ENCODE data around the gene SRGN.
"Not testable (repeated sequence)": the region's sequence is repeated elsewhere in the genome, so short reads cannot be mapped to it uniquely, and the experiment has no call there.

Gene SRGN

DNA sequence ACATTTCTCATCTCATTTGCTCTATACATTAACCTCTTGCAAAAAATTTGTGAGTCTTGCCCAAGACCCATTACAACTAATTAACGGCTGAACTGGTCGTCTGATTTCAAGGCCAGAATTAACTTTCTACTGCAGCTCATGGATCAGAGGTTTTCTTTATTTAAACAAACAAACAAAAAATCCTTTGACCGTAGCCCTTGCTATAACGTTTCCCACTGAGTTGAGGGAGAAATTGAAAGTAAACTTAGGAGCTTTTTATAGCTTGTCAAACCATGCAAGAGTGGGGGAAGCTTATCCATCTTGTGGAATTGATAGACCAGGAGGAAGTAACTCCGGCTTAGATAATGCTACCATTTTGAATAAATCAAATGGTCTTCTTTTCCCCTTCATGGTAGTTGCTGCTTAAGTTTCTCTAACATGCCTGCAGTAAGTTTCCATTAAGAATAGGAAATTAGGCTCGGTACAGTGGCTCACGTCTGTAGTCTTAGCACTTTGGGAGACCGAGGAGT lies 3.3 kb downstream of the SRGN start:
- no peak for FAIRE-seq

DNA sequence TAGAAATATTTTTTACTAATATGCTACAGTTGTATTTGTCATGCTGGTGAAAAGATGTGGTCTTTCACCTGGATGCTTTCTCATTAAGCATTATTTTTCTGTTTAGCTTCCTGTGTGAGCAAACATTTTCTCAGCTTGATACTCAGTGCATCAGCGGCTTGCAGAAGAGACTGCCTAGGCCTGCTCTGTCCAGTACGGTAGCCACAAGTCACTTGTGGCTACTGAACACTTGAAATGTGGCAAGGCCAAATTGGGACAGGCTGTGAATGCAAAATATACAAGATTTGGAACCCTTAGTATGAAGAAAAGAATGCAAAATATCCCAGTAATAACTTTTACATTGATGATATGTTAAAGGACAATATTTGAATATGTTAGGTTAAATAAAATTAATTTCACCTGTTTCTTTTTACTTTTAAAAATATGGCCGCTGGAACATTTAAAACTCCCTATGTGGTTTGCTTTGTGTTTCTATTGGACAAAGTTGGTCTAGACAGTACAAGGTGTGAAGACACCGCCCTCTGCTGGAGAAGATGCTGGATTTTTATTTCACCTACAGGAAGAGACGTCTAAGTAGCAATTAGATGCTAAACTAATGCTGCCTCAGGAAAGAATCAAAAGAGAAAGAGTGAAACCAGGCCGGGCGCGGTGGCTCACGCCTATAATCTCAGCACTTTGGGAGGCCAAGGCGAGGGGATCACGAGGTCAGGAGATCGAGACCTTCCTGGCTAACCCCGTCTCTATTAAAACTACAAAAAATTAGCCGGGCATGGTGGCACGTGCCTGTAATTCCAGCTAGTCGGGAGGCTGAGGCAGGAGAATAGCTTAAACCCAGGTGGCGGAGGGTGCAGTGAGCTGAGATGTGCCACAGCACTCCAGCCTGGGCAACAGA lies 5.3 kb downstream of the SRGN start:
- FAIRE-seq = peak; percentile 96

DNA sequence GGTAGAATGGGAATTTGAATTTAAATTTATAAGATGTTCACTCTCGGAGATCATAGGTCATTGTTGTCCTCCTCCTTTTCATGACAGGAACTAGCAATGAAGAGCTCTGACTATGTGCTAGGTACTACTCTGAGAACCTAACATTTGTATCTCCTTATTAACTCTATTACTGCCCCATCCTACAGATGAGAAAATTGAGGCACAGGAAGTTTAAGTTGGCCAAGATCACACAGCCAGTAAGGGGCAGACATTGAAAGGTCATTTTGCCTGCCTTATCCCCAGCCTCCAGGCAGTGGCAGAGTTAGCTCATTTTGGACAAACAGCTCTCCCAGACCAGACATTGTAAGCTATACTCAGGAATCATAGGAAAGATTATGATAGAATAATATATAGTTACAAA lies 6.0 kb downstream of the SRGN start:
- FAIRE-seq = no peak

DNA sequence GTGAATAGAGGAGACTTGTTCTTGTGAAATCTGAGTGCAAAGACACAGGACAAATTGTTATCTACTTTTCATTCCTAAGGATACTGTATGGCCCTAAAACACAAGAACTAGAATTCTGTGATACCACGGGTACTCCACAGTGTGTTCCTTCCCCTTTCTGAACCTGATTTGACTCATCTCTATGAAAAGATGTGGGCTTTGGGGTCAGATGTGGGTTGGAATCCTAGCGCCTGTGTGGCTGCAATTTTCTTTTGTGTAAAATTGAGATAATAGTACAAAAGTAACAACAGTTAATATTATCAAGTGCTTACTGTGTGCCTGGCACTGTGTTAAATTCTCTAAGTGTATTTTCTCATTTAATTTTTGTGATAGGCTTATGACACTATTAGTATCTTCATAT lies 8.1 kb downstream of the SRGN start:
- FAIRE-seq = no peak

GRCh38 chr10:69097729-69098128 lies 9.8 kb downstream of the SRGN start:
- FAIRE-seq = no peak

DNA sequence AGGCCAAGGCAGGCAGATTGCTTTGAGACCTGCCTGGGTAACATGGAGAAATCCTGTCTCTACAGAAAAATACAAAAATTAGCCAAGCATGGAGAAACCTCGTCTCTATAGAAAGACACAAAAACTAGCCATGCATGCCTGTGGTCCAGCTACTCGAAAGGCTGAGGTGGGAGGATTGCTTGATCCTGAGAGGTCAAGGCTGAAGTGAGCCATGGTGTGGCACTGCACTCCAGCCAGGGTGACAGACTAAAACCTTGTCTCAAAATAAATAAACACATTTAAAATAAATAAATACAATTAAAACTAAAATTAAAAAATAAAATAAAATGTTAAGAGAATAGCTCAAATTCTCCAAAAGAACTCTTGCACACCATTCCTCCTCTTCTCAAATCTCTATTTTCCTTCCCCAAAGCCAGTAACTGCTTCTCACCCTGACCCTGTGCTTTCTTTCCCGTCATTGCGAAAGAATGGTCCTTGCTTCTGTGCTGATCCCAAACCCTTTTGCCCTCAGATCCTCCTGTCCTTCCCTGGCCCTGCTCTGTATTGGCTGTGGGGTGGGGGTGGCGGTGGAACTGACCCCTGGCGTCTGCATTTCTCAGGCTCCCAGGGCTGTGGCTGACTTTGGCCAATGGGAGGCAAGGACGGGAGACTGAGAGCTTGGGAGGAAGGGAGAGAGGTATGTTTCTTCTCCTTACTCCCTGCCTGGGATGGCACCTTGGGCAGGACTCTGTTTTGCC lies 12.4 kb downstream of the SRGN start:
- FAIRE-seq = no peak

GRCh38 chr10:69101451-69102095 lies 13.7 kb downstream of the SRGN start:
- FAIRE-seq = no peak

- no peak for FAIRE-seq
These were observed 14.5 kb downstream of the SRGN start for GRCh38 chr10:69102440-69102839.

DNA sequence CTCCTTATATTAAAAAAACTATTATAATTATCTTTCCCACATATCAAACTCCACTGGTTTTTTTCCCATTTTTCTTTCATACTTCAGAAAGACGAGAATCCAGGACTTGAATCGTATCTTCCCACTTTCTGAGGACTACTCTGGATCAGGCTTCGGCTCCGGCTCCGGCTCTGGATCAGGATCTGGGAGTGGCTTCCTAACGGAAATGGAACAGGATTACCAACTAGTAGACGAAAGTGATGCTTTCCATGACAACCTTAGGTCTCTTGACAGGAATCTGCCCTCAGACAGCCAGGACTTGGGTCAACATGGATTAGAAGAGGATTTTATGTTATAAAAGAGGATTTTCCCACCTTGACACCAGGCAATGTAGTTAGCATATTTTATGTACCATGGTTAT lies 15.9 kb downstream of the SRGN start:
- FAIRE-seq = no peak

DNA sequence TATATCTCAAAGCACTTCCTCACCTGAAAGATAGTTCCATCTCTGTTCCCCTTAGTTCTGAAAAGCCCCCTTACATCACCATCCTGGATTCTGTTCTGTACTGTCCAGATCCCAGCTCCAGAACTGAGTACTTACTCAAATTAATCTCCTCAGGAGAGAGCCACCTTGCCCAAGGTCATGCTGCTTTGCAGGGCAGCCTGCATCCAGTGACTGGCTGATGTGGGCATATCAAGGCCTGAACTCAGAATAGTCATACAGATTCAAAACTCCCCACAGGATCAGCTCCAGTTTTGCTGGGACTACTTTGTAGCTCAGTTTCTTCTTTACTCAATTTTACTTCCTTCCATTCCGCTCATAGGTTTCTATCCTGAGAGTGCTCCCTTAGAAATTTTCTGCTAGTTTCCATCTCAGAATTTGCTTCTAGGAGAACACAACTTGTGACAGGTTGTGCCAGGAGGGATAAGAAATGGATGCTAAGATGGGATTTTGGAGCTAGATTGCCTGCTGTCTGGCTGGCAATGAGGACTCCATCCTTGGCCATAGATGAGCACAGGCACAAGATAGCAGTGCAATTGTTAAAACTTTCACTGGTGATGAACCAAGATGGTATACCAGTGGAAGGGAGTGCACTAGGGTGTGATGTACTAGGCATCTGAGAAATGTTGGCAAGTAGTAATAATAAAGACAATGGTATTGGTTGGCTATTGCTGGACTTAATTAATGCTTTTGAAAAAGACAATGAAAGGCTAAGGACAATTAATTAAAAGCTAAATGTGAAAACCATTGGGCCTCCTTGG lies 17.3 kb downstream of the SRGN start:
- FAIRE-seq = no peak

DNA sequence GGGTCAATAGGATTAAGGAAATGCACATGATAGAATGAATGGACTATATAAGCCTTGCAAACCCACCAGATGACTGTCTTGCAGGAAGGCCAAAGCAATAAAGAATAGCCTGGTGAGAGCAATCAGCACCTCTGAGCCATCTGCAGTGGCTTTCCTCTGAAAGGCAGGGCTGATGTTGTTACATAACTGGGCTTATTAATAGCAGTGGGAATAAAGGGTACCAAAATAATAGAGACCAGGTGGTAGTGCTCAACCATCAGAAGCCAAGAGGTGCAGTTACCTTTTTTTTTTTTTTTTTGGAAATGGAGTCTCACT lies 19.2 kb downstream of the SRGN start:
- no peak for FAIRE-seq

- FAIRE-seq = no peak
These were observed 19.8 kb downstream of the SRGN start for GRCh38 chr10:69107699-69108098.

DNA sequence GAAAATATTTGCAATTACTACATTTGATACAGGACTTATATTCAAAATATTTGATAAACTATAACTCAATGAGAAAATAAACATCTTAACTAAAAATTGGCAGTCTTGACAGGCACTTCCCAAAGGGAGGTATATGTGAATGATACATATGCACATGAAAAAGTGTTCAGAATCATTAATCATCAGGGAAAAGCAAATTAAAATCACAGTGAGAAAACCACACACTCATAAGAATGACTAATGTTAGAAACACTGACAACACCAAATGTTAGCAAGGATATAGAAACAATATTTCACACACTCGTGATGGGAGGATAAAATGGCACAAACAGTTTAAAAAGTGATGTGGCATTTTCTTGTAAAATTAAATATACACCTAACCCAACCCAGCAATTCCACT lies 32.0 kb downstream of the SRGN start:
- no peak for FAIRE-seq

DNA sequence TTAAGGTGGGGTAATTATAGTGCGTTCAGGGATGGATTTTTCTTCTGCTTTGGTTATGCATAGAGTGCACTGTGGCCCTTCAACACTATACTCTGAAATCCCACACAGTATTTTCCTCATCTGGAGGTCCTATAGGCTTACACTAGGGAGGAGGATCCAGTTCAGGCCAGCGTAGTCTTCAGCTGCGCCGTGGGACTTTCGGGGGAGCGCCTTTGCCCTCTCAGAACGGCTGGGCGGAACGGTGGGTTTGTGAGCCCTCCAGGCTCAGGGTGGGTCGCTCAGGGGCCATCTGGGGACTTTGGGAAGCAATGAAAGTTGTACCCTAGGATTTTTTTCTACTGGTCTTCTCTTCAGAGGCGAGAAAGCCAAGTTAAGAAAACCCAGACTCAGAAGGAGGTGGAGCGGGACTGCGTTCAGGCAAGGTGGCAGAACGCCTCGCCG lies 35.4 kb downstream of the SRGN start:
- FAIRE-seq = peak; percentile 71

DNA sequence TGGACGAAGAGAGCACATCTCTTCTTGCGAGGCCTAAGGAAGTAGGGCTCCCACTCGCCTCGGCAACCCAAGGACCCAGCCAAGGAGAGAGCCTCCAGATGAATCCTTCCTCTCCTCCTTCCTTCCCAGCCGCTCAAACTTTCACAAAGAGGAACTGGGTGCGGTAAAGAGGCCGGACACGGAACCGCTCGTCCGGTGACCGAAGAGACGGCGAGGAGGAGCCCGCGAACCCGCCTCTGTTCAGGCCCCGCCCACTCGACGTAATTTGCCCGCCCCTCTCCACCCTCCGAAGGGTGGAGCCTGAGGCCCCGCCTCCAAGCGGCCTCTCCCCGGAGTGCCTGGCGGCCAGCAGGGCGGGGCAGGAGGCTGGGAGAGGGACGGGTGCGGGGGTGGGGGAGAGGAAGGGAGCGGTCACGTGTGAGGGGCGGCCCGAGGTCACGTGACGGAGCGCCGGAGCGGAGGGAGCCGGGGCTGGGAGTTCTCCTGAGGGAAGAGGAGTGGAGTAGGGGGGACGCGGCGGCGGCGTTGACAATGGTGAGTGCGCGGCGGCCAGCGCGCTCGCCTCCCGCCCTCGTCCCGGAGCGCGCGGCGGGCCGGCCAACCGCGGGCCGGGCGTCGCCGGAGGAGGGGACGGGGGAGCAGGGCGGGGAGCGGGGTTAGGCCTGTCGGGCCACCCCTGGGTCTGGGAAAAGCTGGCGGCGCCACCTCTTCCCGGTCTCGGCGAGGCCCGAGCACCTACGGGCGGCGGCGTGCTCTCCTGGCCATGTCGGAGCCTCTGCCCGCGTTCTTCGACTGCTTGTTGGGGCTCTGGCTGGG lies 36.1 kb downstream of the SRGN start, which contains the start of gene VPS26A:
Gene VPS26A (plus strand): TSS at position 432 of the 816 bp plus-strand sequence. CDS start 100 bp downstream, at position 532.
- peak; percentile 99 for FAIRE-seq

DNA sequence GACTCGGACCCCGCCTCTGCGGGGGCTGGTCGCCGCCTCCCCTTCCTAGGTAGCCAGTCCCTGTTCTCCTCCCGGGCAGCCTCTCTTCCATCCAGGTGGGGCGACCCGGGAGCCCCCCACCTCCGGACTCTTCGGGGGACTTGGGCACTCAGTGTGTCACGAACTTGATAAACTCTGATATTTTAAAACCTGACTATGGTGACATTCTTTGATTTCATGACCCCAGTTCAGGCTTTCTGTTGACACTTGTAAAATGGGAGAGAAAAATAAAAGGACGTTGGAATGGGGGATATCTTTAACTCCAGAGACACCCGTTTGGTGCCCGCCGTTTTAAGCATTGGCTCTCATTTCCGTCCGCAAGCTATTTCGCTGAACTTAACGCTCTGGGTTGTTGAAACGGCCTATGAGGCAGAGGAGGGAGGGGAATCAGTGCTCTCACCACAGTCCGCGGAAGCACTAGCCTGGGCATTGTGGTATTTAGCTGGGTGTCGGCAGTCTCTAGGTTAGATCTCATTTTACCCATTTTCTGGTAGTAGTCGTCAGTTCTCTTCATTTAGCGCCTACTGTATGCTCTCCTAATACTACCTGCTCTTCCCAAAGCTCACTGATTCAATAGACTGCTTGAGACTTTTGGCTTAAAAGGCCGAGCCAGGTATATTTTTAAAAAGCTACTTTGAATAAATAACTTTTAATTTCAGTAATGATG lies 36.8 kb downstream of the SRGN start:
- no peak for FAIRE-seq

- FAIRE-seq = no peak
These were observed 37.7 kb downstream of the SRGN start for GRCh38 chr10:69125554-69125953.

DNA sequence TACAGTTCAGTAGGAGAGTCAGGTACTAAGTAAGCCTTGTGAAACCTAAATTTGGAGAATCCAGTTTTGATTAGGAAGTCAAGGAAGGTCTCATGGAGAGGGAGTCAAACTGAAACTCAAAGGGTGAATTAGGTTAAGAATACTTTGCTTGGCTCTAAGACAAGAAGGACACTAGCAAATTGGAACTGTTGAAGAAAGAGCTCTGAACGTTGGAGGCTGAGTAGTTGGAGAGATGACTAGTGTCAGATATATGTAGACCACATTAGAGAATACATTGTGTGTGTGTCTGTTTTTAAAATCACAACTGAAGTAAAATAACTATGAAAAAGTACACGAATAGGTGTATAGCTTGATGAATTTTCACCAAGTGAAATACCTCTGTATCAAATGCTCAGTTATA lies 42.3 kb downstream of the SRGN start:
- no peak for FAIRE-seq

DNA sequence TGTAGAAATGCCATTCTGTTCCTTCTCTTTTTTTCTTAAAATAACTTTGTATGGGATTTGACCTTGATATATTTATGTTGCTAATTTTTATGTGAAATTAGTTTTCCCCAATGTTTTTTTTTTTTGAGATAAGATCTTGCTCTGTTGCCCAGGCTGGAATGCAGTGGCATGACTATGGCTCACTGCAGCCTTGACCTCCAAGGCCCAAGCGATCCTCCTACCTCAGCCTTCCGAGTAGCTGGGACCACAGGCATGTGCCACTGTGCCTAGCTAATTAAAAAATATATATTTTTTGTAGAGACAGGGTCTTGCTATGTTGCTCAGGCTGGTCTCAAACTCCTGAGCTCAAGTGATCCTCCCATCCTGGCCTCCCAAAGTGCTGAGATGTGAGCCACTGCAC lies 52.1 kb downstream of the SRGN start:
- FAIRE-seq = no peak

DNA sequence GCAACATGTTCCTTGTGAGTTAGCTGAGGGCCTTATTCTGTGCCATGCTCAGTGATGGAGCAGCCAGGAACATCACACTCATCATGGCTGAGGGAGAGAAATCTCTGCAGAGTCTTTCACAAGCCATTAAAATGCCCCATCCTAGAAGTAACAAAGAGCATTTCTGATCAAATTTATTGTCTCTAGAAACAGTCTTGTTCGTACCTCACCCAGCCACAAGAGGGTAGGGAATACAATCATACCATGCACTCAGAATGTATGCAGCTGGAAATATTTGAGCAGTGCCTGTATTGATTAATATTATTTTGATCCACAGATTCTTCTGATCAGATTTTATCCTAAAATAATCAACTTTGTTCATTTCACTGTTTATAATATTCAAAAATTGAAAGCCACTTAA lies 53.4 kb downstream of the SRGN start:
- no peak for FAIRE-seq

GRCh38 chr10:69142074-69142473 lies 54.2 kb downstream of the SRGN start:
- not testable (repeated sequence) for FAIRE-seq

Data from G401.6 (cell line).